Neural cell (in vitro differentiated cells): Measurements from ENCODE around the gene HRK. TPM values are rescaled to one million over a fixed set of nuclear protein-coding genes. Genes with fewer than 3 reads are reported as not detected.

Source experiments
- H2AFZ ChIP-seq: fragments of 200-600, 300-800 bp; sonication (generic), shearing (Covaris generic); 2 replicates; pipeline ENCODE4 v1.6.0; 2014; ENCODE audit warnings: low read depth, mild to moderate bottlenecking, antibody characterized with exemption, low read length, moderate library complexity
- H3F3A ChIP-seq: fragments of 200-600 bp; shearing (Covaris generic); 2 replicates; pipeline ENCODE4 v1.6.1; 2016; ENCODE audit warnings: mild to moderate bottlenecking, moderate library complexity, mixed read lengths, antibody characterized with exemption, low read length; ENCODE audit not compliant: insufficient read depth, poor library complexity, severe bottlenecking
- H3K27ac ChIP-seq: fragments of 200-600, 300-800 bp; sonication (generic), shearing (Covaris generic); 2 replicates; pipeline ENCODE4 v1.5.1; 2014; ENCODE audit warnings: mild to moderate bottlenecking, low read length, moderate library complexity
- H3K27me3 ChIP-seq: fragments of 300-800, 200-600 bp; sonication (generic), shearing (Covaris generic); 2 replicates; pipeline ENCODE4 v1.6.0; 2014; ENCODE audit warnings: mild to moderate bottlenecking, low read depth, low read length, moderate library complexity; ENCODE audit not compliant: insufficient read depth
- H3K36me3 ChIP-seq: fragments of 300-800, 200-600 bp; sonication (generic), shearing (Covaris generic); 2 replicates; pipeline ENCODE4 v1.5.1; 2014; ENCODE audit warnings: mild to moderate bottlenecking, antibody characterized with exemption, low read length, moderate library complexity; ENCODE audit not compliant: insufficient read depth
- H3K4me2 ChIP-seq: fragments of 300-800, 200-600 bp; sonication (generic), shearing (Covaris generic); 2 replicates; pipeline ENCODE4 v1.6.0; 2014; ENCODE audit warnings: mild to moderate bottlenecking, low read length
- H3K4me3 ChIP-seq: fragments of 300-800, 200-600 bp; sonication (generic), shearing (Covaris generic); 2 replicates; pipeline ENCODE4 v1.5.1; 2014; ENCODE audit warnings: mild to moderate bottlenecking, low read length, moderate library complexity
- H3K79me2 ChIP-seq: fragments of 200-600 bp; shearing (Covaris generic); replicated peaks from 2 replicates; pipeline ENCODE4 v1.6.0; 2014; ENCODE audit warnings: mild to moderate bottlenecking, low read length, moderate library complexity; ENCODE audit not compliant: insufficient read depth
- H3K9ac ChIP-seq: fragments of 300-800, 200-600 bp; sonication (generic), shearing (Covaris generic); 2 replicates; pipeline ENCODE4 v1.6.1; 2016; ENCODE audit warnings: mild to moderate bottlenecking, low read length, mixed read lengths
- H3K9me2 ChIP-seq: fragments of 200-600 bp; shearing (Covaris generic); 2 replicates; pipeline ENCODE4 v1.6.1; 2016; ENCODE audit warnings: mild to moderate bottlenecking, low read length, mixed read lengths; ENCODE audit not compliant: insufficient read depth
- H3K9me3 ChIP-seq: fragments of 200-600, 300-800 bp; sonication (generic), shearing (Covaris generic); 2 replicates; pipeline ENCODE4 v1.6.1; 2016; ENCODE audit warnings: mild to moderate bottlenecking, mixed run types, low read length, moderate library complexity, mixed read lengths
- H4K20me1 ChIP-seq: fragments of 200-600 bp; shearing (Covaris generic); 2 replicates; pipeline ENCODE4 v1.6.1; 2016; ENCODE audit warnings: mild to moderate bottlenecking, mixed run types; ENCODE audit not compliant: insufficient read depth
- CTCF ChIP-seq: fragments of 450-650 bp; IDR thresholded peaks from 2 replicates; pipeline ENCODE4 v1.5.1; 2014; ENCODE audit warnings: antibody characterized with exemption, mild to moderate bottlenecking, moderate library complexity; ENCODE audit not compliant: poor library complexity, severe bottlenecking
- EP300 ChIP-seq: fragments of 450-650 bp; conservative IDR thresholded peaks from 2 replicates; pipeline ENCODE4 v1.6.1; 2014; ENCODE audit warnings: antibody characterized with exemption, mild to moderate bottlenecking, moderate library complexity; ENCODE audit not compliant: poor library complexity, severe bottlenecking
- EZH2 ChIP-seq: fragments of 200-600, 300-800 bp; shearing (Covaris generic), sonication (generic); IDR thresholded peaks from 2 replicates; pipeline ENCODE4 v1.6.1; 2014; ENCODE audit warnings: antibody characterized with exemption, low read length, borderline replicate concordance, mild to moderate bottlenecking; ENCODE audit not compliant: insufficient read depth, poor library complexity, severe bottlenecking
- MXI1 ChIP-seq: fragments of 450-650 bp; conservative IDR thresholded peaks from 2 replicates; pipeline ENCODE4 v1.6.1; 2014; ENCODE audit warnings: antibody characterized with exemption, mild to moderate bottlenecking; ENCODE audit not compliant: poor library complexity, severe bottlenecking
- POLR2AphosphoS5 ChIP-seq: IDR thresholded peaks from 2 replicates; pipeline ENCODE4 v1.6.1; 2012
- RAD21 ChIP-seq: fragments of 450-650 bp; conservative IDR thresholded peaks from 2 replicates; pipeline ENCODE4 v1.6.1; 2014; ENCODE audit warnings: antibody characterized with exemption, mild to moderate bottlenecking, moderate library complexity
- REST ChIP-seq: IDR thresholded peaks from 2 replicates; pipeline ENCODE4 v1.6.1; 2012; ENCODE audit warnings: borderline replicate concordance
- SMC3 ChIP-seq: fragments of 450-650 bp; conservative IDR thresholded peaks from 2 replicates; pipeline ENCODE4 v1.6.1; 2014; ENCODE audit warnings: antibody characterized with exemption, mild to moderate bottlenecking, moderate library complexity; ENCODE audit not compliant: poor library complexity
- TAF1 ChIP-seq: IDR thresholded peaks from 2 replicates; pipeline ENCODE4 v1.6.1; 2012; ENCODE audit warnings: low read depth
- polyA plus RNA-seq: library from polyadenylated mRNA; depleted of rRNA; stranded (reverse); fragments of >200 nt; gene quantifications from 2 replicates; pipeline ENCODE4 v1.2.3, GENCODE V29; 2014

The HRK gene
- polyA plus RNA-seq, 1 donor from 2014 or later, result 1.4 TPM

GRCh38 chr12:116898669-116899068, 17.4 kb upstream of the HRK start:
- no peaks in the 10 kb centered on the region for H3K9me3 ChIP-seq
- H3K36me3 ChIP-seq, result no peaks in the 10 kb centered on the region
- H2AFZ ChIP-seq, result no peak overlapping the region
- no peak overlapping the region for H3K4me2 ChIP-seq
- no peak for TF ChIP-seq REST
- no peak for TF ChIP-seq TAF1
- no peak for TF ChIP-seq MXI1
- TF ChIP-seq EP300, result no peak
- TF ChIP-seq POLR2AphosphoS5, result no peak
- TF ChIP-seq RAD21, result no peak
- no peak for TF ChIP-seq EZH2
- no peak for TF ChIP-seq CTCF
- TF ChIP-seq SMC3, result no peak
- H3K27ac ChIP-seq, result no peak overlapping the region
- H3F3A ChIP-seq, result no peaks in the 10 kb centered on the region
- no peaks in the 10 kb centered on the region for H3K9me2 ChIP-seq
- no peaks in the 10 kb centered on the region for H3K27me3 ChIP-seq
- H3K79me2 ChIP-seq, result no peaks in the 10 kb centered on the region
- H4K20me1 ChIP-seq, result no peaks in the 10 kb centered on the region
- H3K4me3 ChIP-seq, result no peak overlapping the region
- H3K9ac ChIP-seq, result no peak overlapping the region

GRCh38 chr12:116897476-116897875, 16.2 kb upstream of the HRK start:
- TF ChIP-seq CTCF (no peak), REST (no peak), POLR2AphosphoS5 (no peak), TAF1 (no peak)
- H3K36me3 ChIP-seq, result no peaks in the 10 kb centered on the region
- H3K79me2 ChIP-seq, result no peaks in the 10 kb centered on the region
- H3K4me2 ChIP-seq, result no peak overlapping the region
- no peak overlapping the region for H3K27ac ChIP-seq
- H3K9me2 ChIP-seq, result no peaks in the 10 kb centered on the region
- no peaks in the 10 kb centered on the region for H4K20me1 ChIP-seq
- H3K9ac ChIP-seq, result no peak overlapping the region
- H3K4me3 ChIP-seq, result no peak overlapping the region
- no peaks in the 10 kb centered on the region for H3K9me3 ChIP-seq
- H2AFZ ChIP-seq, result no peak overlapping the region
- H3F3A ChIP-seq, result no peaks in the 10 kb centered on the region
- H3K27me3 ChIP-seq, result no peaks in the 10 kb centered on the region
